ENCODE data around the gene THOC3.
"Not testable (repeated sequence)": the region's sequence is repeated elsewhere in the genome, so short reads cannot be mapped to it uniquely, and the experiment has no call there.

The THOC3 gene

GRCh38 chr5:175954107-175954506, 14.0 kb downstream of the THOC3 start:
- not testable (repeated sequence) for H3K4me1 ChIP-seq (ENCODE audit: control insufficient read depth, low read length); H3F3A ChIP-seq (ENCODE audit: control insufficient read depth, insufficient read depth); H3K4me3 ChIP-seq (ENCODE audit: low read length); H3K4me2 ChIP-seq (ENCODE audit: low read length); H4K20me1 ChIP-seq (ENCODE audit: control insufficient read depth, insufficient read depth, low read depth, low read length); H3K27ac ChIP-seq (ENCODE audit: low read depth, low read length); H3K79me2 ChIP-seq (ENCODE audit: control insufficient read depth, low read length); H3K36me3 ChIP-seq (ENCODE audit: control insufficient read depth, low read length); H3K27me3 ChIP-seq (ENCODE audit: control insufficient read depth, low read length); H3K9me3 ChIP-seq (ENCODE audit: control insufficient read depth, insufficient read depth, low read length); H3K9me2 ChIP-seq (replicated peaks; ENCODE audit: control insufficient read depth, low read length)

GRCh38 chr5:175952810-175953209, 15.3 kb downstream of the THOC3 start:
- H3K4me3 ChIP-seq (ENCODE audit: low read length); H3K4me1 ChIP-seq (ENCODE audit: control insufficient read depth, low read length); H3K4me2 ChIP-seq (ENCODE audit: low read length); H3K27ac ChIP-seq (ENCODE audit: low read depth, low read length); H3K36me3 ChIP-seq (ENCODE audit: control insufficient read depth, low read length); H3K27me3 ChIP-seq (ENCODE audit: control insufficient read depth, low read length); H3K79me2 ChIP-seq (ENCODE audit: control insufficient read depth, low read length); H4K20me1 ChIP-seq (ENCODE audit: control insufficient read depth, insufficient read depth, low read depth, low read length); H3K9me2 ChIP-seq (replicated peaks; ENCODE audit: control insufficient read depth, low read length); H3K9me3 ChIP-seq (ENCODE audit: control insufficient read depth, insufficient read depth, low read length); H3F3A ChIP-seq (ENCODE audit: control insufficient read depth, insufficient read depth): not testable (repeated sequence)

GRCh38 chr5:175951339-175951969, 16.7 kb downstream of the THOC3 start:
- H3K9me3 ChIP-seq (ENCODE audit: control insufficient read depth, insufficient read depth, low read length); H3K27ac ChIP-seq (ENCODE audit: low read depth, low read length); H3K4me2 ChIP-seq (ENCODE audit: low read length); H3K9me2 ChIP-seq (replicated peaks; ENCODE audit: control insufficient read depth, low read length); H3K79me2 ChIP-seq (ENCODE audit: control insufficient read depth, low read length); H3K27me3 ChIP-seq (ENCODE audit: control insufficient read depth, low read length); H3K4me3 ChIP-seq (ENCODE audit: low read length); H3K36me3 ChIP-seq (ENCODE audit: control insufficient read depth, low read length); H3F3A ChIP-seq (ENCODE audit: control insufficient read depth, insufficient read depth); H4K20me1 ChIP-seq (ENCODE audit: control insufficient read depth, insufficient read depth, low read depth, low read length); H3K4me1 ChIP-seq (ENCODE audit: control insufficient read depth, low read length): not testable (repeated sequence)

- H3K9me3 ChIP-seq (ENCODE audit: control insufficient read depth, insufficient read depth, low read length); H3K27me3 ChIP-seq (ENCODE audit: control insufficient read depth, low read length); H3F3A ChIP-seq (ENCODE audit: control insufficient read depth, insufficient read depth); H3K9me2 ChIP-seq (replicated peaks; ENCODE audit: control insufficient read depth, low read length); H4K20me1 ChIP-seq (ENCODE audit: control insufficient read depth, insufficient read depth, low read depth, low read length); H3K4me2 ChIP-seq (ENCODE audit: low read length); H3K36me3 ChIP-seq (ENCODE audit: control insufficient read depth, low read length); H3K4me1 ChIP-seq (ENCODE audit: control insufficient read depth, low read length); H3K79me2 ChIP-seq (ENCODE audit: control insufficient read depth, low read length); H3K4me3 ChIP-seq (ENCODE audit: low read length); H3K27ac ChIP-seq (ENCODE audit: low read depth, low read length): not testable (repeated sequence)
These were observed 19.6 kb downstream of the THOC3 start for GRCh38 chr5:175948329-175949108.

GRCh38 chr5:175943253-175943652, 24.9 kb downstream of the THOC3 start:
- not testable (repeated sequence) for H3K36me3 ChIP-seq (ENCODE audit: control insufficient read depth, low read length); H3K4me2 ChIP-seq (ENCODE audit: low read length); H3K27ac ChIP-seq (ENCODE audit: low read depth, low read length); H3F3A ChIP-seq (ENCODE audit: control insufficient read depth, insufficient read depth); H3K4me1 ChIP-seq (ENCODE audit: control insufficient read depth, low read length); H3K79me2 ChIP-seq (ENCODE audit: control insufficient read depth, low read length); H4K20me1 ChIP-seq (ENCODE audit: control insufficient read depth, insufficient read depth, low read depth, low read length); H3K9me2 ChIP-seq (replicated peaks; ENCODE audit: control insufficient read depth, low read length); H3K4me3 ChIP-seq (ENCODE audit: low read length); H3K27me3 ChIP-seq (ENCODE audit: control insufficient read depth, low read length); H3K9me3 ChIP-seq (ENCODE audit: control insufficient read depth, insufficient read depth, low read length)

GRCh38 chr5:175940632-175941031, 27.5 kb downstream of the THOC3 start:
- not testable (repeated sequence) for H3K9me2 ChIP-seq (replicated peaks; ENCODE audit: control insufficient read depth, low read length); H3K79me2 ChIP-seq (ENCODE audit: control insufficient read depth, low read length); H3F3A ChIP-seq (ENCODE audit: control insufficient read depth, insufficient read depth); H4K20me1 ChIP-seq (ENCODE audit: control insufficient read depth, insufficient read depth, low read depth, low read length); H3K36me3 ChIP-seq (ENCODE audit: control insufficient read depth, low read length); H3K27me3 ChIP-seq (ENCODE audit: control insufficient read depth, low read length); H3K4me3 ChIP-seq (ENCODE audit: low read length); H3K9me3 ChIP-seq (ENCODE audit: control insufficient read depth, insufficient read depth, low read length); H3K27ac ChIP-seq (ENCODE audit: low read depth, low read length); H3K4me1 ChIP-seq (ENCODE audit: control insufficient read depth, low read length); H3K4me2 ChIP-seq (ENCODE audit: low read length)

- not testable (repeated sequence) for H3K27ac ChIP-seq (ENCODE audit: low read depth, low read length); H3K79me2 ChIP-seq (ENCODE audit: control insufficient read depth, low read length); H3K4me3 ChIP-seq (ENCODE audit: low read length); H3K27me3 ChIP-seq (ENCODE audit: control insufficient read depth, low read length); H3K36me3 ChIP-seq (ENCODE audit: control insufficient read depth, low read length); H3K9me2 ChIP-seq (replicated peaks; ENCODE audit: control insufficient read depth, low read length); H3K4me1 ChIP-seq (ENCODE audit: control insufficient read depth, low read length); H3F3A ChIP-seq (ENCODE audit: control insufficient read depth, insufficient read depth); H4K20me1 ChIP-seq (ENCODE audit: control insufficient read depth, insufficient read depth, low read depth, low read length); H3K4me2 ChIP-seq (ENCODE audit: low read length); H3K9me3 ChIP-seq (ENCODE audit: control insufficient read depth, insufficient read depth, low read length)
These were observed 29.6 kb downstream of the THOC3 start for GRCh38 chr5:175938489-175938888.

GRCh38 chr5:175928752-175929151, 39.4 kb downstream of the THOC3 start:
- not testable (repeated sequence) for H3K4me1 ChIP-seq (ENCODE audit: control insufficient read depth, low read length); H3K27me3 ChIP-seq (ENCODE audit: control insufficient read depth, low read length); H3F3A ChIP-seq (ENCODE audit: control insufficient read depth, insufficient read depth); H3K4me2 ChIP-seq (ENCODE audit: low read length); H4K20me1 ChIP-seq (ENCODE audit: control insufficient read depth, insufficient read depth, low read depth, low read length); H3K4me3 ChIP-seq (ENCODE audit: low read length); H3K79me2 ChIP-seq (ENCODE audit: control insufficient read depth, low read length); H3K9me3 ChIP-seq (ENCODE audit: control insufficient read depth, insufficient read depth, low read length); H3K9me2 ChIP-seq (replicated peaks; ENCODE audit: control insufficient read depth, low read length); H3K27ac ChIP-seq (ENCODE audit: low read depth, low read length); H3K36me3 ChIP-seq (ENCODE audit: control insufficient read depth, low read length)

Measured in DOHH2 (cell line).